Measurements from ENCODE around the gene ZCCHC9.
"Not testable (repeated sequence)": the region's sequence is repeated elsewhere in the genome, so short reads cannot be mapped to it uniquely, and the experiment has no call there.

ZCCHC9 gene

DNA sequence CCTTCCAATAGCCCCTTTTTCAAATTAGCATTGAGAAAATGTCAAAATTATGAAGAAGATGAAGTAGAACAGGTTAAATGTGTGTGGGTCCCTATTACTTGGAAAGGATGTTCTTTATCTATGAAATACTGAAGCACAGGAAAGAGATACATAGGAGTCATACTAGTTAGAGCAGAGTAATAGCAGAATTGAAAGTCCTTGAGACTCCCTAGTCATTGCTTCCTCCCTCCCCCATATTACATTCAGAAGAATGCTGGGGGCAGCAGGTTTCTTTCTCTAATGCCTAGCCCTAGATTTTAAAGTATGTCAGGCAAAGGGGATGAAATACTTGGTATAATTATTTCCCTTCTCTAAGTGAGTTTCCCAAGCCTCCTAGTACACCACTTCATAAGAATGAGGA, 4.4 kb downstream of the ZCCHC9 start:
- DNase-seq (ENCODE audit: low read depth): no peak

DNA sequence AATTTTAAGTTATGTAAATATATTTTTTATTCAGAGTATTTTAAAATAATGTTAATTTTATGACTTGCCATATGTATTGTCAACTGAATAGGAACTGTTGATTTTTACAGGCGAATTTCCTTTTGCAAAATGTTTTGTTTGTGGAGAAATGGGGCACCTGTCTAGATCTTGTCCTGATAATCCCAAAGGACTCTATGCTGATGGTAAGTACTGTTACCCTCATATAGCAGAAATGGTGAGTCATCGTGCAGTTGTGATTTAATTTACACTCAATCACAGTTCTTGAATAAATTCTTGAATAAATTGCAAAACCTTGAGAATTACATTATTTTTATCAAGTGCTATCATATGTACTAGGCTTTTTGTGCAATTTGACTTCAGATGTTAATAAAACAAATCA, 7.4 kb downstream of the ZCCHC9 start:
- DNase-seq (ENCODE audit: low read depth): no peak

DNA sequence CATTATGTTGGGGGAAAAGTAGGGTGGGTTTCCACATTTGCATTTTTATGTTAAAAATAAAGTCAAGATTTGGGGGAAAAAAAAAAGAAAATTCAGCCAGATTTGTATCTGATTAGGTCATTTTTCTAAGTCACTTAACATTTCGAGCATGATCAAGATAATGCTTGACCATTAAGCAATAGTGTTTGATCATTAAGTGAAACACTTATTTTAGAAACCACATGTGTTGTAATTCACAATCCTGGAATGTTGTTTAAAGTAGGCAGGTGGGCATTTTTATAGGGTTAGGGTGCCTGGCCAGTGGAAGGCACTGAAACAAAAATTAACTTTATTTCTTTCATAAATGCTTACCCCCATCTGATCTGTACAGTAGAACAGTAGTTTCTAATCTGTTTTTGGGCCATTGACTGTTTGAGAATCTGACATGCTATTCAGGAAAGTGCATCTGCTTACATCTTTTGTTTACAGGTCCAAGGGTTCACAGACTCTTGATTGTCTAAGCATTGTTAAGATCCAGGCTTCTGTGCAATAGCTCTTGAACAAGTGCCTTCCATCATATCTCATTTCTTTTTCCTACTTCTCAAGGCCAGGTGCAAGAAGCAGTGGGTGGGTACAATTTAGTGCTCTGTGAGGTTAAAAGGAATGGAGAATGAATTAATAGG, 9.1 kb downstream of the ZCCHC9 start:
- no peak for DNase-seq (ENCODE audit: low read depth)

DNA sequence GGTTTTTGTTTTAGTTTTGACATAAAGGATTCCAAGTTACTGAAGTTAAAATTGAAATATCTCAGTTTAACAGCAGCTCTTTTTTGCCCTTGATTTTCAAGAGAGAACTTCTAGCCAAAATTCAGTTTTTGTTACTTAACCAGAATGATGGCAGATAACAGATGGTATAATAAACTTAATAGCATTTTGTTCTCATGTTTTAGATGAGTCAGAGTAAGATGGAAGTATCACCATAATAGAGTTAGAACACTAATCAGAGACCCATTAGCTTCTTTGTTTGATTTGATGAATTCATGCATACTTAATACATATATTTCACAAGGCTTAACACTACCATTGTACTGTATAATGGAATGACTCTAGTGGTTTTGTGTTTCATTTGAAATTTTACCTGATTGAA, 11.9 kb downstream of the ZCCHC9 start:
- no peak for DNase-seq (ENCODE audit: low read depth)

DNA sequence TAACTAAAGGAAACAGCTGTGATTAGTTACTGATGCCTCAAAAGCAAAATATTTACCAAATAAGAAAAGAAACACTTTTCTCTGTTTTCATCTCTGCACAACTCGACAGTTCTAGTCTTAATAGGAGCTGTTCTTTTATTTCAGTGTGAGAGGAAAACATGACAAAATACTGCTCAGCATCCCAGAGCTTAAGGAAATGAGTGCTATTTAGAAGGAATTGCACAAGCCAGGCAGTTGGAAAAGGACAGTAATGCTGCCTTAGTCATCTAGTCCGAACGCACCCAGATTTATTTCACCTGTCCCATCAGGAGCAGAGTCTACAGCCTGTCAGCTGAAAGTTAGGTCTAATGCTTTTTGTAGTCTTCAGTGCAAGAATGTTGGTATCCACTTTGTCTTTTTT, 12.3 kb downstream of the ZCCHC9 start:
- no peak for DNase-seq (ENCODE audit: low read depth)

DNA sequence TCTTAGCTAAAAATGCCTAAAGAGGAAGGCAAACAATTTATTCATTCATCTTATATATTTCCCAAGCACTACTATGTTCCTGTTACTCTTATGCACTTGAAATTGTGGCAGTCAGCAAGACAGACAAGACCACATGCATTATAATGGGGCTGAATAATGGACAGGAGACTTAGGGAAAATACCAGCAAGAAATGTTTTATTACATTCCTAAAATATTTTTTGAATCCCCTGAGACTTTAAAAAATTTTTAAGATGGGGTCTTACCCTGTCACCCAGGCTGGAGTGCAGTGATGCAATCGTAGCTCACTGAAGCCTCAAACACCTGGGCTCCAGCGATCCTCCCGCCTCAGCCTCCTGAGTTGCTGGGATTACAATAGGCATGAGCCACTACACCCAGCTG, 13.2 kb downstream of the ZCCHC9 start:
- DNase-seq (ENCODE audit: low read depth): no peak

DNA sequence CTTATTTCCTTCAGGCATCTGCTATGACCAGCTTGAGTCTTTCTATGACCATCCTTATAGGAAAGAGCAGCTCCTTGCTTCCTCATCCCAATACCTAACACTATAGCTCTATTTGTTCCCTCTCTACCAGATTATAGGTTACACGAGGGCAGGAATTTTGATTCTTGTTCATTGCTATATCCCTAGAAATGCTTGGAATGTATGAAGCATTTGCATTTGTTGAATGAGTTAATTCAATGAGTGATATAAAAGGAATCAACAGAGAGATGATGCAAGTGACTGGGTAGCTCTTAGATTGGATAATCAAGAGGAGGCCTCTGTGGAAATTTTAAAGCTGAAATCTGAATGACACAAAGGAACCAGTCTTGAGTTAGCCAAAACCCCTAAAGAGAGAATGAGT, 13.9 kb downstream of the ZCCHC9 start:
- no peak for DNase-seq (ENCODE audit: low read depth)

DNA sequence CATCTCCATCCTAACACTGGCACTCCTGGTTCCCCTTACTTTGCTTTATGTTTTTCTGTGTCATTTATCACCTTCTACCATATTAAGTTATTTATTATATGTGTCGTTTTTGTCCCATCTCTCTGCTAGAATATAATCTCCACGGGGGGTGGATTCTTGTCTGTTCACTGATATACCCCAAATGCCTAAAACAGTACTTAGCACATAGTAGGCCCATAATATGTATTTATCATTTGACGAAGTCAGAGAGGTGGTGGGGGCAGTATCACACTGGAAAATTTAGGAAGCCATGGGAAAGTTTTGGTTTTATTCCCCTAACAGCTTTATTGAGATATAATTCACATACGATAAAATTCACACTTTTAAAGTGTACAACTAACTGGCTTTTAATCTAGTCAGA, 14.4 kb downstream of the ZCCHC9 start:
- DNase-seq (ENCODE audit: low read depth): no peak

DNA sequence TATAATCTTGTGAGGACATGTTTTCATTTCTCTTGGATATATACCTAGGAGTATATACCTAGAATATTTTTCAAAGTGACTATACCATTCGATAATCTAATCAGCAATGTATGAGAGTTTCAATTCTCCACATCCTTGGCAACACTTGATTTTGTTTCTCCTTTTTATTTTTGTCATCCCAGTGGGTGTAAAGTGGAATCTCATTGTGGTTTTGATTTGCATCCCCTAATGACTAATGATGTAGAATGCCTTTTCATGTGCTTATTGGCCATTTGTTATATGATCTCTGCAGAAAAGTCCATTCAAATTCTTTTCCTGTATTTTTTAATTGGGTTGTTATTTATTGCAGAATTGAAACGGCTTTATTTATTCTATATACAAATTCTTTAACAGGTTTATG, 15.2 kb downstream of the ZCCHC9 start:
- no peak for DNase-seq (ENCODE audit: low read depth)

DNA sequence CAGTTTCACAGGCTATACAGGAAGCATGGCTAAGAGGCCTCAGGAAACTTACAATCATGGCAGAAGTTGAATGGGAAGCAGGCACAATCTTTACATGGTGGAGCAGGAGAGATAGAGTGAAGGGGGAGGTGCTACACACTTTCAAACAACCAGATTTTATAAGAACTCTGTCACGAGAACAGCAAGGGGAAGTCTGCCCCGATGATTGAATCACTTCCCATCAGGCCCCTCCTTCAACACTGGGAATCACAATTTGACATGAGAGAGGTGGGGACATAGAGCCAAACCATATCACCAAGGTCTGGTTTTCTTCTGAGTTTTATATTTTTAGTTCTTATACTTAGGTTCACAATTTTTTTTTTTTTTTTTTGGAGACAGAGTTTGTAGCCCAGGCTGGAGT, 16.1 kb downstream of the ZCCHC9 start:
- no peak for DNase-seq (ENCODE audit: low read depth)

DNA sequence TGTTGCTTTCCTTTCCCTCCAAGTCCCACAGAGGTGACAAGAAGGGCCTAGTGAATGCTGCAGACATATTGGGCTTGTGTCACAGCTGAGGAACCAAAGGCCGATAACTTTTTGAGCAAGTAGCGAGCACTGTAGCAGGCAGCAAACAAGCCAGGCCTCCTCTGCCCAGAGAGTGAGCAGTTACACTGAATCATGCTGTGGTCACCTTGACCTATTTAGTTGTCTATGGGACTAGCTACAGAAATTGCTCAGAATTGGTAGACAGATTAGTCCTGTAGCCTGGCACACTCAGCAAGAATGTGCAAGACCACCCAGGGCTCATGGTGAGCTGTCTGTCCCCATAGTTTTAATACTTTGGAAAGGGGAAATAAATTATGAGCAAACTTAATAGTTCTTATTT, 25.2 kb downstream of the ZCCHC9 start:
- no peak for DNase-seq (ENCODE audit: low read depth)

DNA sequence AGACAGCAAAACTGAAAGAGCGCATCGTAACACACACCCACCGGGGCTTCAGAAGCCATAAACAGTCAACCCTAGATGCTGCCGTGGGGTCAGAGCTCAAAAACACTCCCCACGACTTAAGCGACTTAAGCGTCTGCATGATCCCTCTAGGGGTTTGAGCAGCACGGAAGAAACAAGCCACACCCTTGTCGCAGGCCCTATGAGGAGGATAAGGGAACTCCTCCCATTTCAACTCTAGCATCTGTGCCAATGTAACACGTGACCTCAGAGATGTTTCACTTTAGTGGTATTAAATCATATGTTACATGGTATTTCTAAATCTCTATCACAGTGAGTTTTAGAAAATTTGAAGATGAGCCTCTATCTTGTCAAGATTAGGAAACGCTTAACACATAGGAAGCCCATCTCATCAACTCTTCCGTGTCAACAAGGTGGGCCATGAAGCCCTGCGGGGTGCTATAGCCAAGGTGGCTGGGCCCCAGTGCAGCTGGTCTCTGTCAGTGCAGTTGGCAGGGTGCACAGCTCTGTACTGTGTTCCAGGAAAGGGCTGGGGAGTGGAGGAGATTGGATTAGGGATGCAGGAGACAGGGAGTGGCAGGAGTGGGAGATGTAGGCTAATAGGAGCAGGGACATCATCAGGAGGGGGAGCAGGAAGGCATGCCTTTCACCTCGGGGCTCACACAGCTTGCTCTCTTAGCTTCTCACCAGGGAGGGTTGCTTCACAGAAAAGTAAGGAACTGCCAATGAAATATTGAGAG, 33.1 kb downstream of the ZCCHC9 start:
- DNase-seq (ENCODE audit: low read depth): no peak

DNA sequence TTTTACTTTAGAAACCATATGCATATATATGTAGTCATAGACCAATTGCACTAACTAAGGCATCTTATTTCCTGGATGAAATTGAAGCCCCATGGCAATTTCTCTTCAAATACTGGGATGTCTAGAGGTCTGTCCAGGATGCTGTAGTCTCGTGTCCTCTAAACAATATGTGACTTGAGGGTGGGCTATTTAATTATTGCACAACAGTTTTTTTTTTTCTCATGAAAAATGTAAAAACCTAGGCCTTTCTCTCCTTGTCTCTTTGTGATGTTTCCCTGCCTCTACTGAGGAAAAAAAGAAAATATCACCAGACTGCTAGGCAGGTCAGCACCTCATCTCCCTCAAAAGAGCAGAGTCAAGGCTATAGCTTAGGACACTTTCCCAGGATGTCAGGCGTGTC, 34.6 kb downstream of the ZCCHC9 start:
- no peak for DNase-seq (ENCODE audit: low read depth)

DNA sequence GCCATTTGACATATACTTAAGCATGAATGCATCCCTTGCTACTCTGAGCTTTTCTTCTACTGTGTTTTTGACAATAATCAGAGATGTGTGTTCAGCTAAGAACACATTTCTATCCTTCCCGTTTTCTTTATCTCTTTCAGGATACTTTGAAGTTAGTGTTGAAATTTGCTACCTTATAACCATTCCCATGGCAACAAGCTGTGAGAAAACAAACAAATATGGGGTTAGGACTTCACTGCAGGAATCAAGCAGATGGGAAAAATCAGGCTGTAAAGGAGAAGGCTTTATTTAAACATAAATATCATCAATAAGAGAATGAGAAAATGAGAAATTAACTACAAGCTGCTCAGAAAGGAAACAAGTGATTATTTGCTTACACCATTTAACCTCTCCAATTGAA, 35.2 kb downstream of the ZCCHC9 start:
- DNase-seq (ENCODE audit: low read depth): no peak

DNA sequence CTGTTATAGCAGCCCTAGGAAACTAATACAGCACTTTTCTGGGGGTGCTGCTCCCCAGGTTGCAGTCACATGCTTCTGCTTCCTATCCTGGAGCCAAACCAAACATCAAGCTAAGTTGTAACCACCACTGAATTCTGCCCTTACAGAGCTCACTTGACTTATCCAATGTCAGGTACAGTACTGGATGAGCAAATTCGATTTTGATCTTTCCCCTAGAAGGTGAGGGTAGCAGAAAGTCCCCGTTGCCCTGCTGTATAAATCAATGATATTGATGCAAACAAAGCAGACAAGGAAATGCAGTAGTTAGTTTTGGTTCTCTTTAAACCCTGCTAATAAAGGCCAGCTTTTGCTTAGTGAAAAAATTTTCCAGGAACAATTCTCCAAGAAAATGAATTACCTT, 36.4 kb downstream of the ZCCHC9 start:
- no peak for DNase-seq (ENCODE audit: low read depth)

DNA sequence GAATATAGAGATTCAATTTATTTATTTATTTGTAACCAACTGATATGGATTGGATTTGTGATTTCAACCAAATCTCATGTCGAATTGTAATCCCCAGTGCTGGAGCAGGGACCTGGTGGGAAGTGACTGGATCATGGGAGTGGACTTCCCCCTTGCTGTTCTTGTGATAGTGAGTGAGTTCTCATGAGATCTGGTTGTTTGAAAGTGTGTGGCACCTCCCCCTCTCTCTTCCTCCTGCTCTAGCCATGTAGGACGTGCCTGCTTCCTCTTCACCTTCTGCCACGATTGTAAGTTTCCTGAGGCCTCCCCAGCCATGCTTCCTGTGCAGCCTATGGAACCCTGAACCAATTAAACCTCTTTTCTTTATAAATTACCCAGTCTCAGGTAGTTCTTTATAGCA, 36.8 kb downstream of the ZCCHC9 start:
- DNase-seq (ENCODE audit: low read depth): not testable (repeated sequence)

DNA sequence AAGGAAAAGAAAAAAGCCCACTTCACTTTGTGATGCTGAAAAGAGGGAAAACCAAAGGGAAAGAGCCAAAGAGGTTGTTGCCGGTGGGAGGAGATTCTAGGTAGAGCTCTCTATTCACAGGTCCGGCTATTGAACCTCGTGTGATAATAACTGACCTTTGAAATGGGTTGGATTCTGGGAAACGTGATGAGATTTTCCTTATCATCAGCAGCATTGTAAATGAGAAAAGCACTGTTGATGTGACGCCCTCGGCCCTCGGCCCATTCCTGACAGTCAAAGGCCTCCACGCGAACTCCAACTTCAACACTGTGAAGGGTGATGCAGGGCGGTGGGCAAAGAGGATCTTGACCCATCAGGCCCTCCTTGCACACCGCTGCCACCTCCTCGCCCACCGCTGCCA, 43.3 kb downstream of the ZCCHC9 start:
- no peak for DNase-seq (ENCODE audit: low read depth)

DNA sequence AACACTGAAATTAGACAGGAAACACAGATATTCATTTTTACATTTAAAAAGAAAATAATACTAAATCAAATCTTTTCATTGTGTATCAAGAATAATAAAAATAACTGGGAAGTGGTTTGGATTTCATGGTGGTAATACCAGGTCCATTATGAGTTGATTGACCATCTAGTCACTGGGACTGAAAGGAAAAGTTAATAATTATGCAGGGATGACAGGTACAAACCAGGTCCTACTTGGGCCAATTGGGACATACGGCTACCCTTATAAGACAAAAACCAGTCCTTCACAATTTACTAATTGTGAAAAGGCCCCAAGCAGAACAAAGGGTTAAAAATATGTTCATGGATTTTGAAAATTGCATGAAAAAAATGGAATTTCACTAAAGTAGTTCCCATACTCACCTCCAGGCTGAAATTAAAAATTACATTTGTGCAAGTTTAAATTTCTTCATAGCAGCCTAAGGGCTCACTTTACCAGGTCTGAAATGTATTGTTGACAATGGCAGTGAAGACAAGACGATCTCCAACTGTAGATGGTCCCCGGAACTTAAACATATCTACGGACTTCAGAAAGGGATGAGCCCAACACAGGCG, 44.1 kb downstream of the ZCCHC9 start:
- DNase-seq (ENCODE audit: low read depth): no peak

DNA sequence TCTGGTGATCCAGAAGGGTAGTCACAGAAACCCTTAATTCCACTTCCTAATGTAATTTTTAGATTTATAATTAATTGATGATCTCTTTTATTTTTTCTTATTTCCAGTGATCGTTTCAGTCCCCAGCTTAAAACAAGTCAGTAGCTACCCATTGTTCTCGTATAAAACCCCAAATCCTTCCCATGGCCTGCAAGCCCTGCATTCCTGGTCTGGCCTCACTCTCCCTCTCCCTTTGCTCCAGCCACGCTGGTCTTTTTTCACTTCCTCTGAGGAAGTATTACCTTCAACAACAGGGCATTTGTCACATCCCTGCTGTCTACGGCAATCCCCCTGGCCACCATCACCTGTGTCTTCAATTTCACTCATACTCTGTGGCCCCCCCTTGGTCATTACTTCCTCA, 47.8 kb downstream of the ZCCHC9 start:
- DNase-seq (ENCODE audit: low read depth): no peak

DNA sequence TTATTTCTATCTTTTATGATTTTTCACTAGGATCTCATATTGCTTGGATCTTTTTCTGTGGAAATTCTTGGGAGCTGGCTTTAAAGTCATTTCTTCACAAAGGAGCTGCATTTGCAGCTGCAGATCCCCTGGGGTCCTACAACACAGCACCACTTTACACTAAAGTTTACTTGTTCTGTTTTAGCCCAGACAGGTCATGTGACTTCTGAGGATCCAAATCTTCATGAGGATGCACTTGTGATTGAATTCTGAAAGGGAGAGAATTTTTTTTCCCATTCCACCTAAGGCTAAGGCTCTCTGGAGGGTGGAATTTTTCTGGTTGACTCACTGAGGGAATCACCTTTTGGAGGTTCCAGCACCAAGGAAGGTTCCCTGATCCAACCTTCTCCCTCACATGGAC, 49.1 kb downstream of the ZCCHC9 start:
- no peak for DNase-seq (ENCODE audit: low read depth)

DNA sequence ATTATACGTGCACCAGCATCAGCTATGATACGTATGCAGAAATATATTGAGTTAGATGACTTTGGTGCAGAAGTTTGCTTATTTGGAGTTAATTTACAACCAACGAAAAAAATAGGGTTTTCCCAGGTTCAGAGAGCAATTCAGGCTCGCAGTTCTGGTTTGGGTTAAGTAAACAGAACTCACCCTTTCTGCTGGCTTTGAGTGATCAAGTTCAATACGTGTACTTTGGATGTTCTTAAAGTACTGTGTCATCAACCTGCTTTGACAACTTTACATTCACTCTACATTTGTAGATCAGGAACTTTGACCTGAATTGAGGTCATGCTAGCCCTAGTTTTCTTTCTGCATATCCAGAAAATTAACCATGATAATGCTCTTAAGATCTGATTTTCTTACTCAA, 51.8 kb downstream of the ZCCHC9 start:
- DNase-seq (ENCODE audit: low read depth): no peak

DNA sequence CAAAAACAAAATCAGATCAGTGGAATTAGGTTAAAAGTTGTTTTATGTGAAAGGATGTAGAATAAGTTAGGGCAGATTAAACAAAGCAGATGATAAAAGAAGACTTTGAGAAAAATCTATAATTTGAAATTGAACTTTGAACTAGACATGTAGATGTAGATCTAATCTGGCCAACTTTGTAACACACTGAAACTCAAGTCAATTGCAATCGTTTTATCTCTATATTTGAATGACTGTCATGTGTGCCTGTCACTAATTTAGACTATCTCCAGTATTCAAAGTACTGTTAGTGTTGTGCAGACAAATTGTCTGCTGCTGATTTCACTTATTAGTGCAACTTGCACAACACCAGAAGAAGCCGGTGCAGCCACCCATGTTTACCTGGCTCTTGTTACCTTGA, 52.7 kb downstream of the ZCCHC9 start:
- no peak for DNase-seq (ENCODE audit: low read depth)

Data from activated T-helper 9 cell treated with anti-CD3 and anti-CD28 coated beads, Interleukin-2, amount 50 U/mL, for 16 hours (primary cell).